HepG2 (cell line): ENCODE data around the gene DENND11. TPM values are rescaled to one million over a fixed set of nuclear protein-coding genes. Genes with fewer than 3 reads are reported as not detected.
A peak's percentile ranks its signal among the peaks of the same experiment; 100 is the strongest.

Experiments used
- BCL6 ChIP-seq: IDR thresholded peaks from 2 replicates; pipeline ENCODE4 v1.6.1; 2016; ENCODE audit warnings: missing genetic modification reagents, missing compliant biosample characterization
- BRD4 ChIP-seq: sonication (generic); formaldehyde crosslinking; IDR thresholded peaks from 2 replicates; pipeline ENCODE4 v1.4.0; 2020; ENCODE audit warnings: missing genetic modification reagents
- FOSL1 ChIP-seq: sonication (generic); formaldehyde crosslinking; IDR thresholded peaks from 2 replicates; pipeline ENCODE4 v1.9.0; 2021; ENCODE audit warnings: missing genetic modification reagents, borderline replicate concordance
- FOXA3 ChIP-seq: IDR thresholded peaks from 2 replicates; pipeline ENCODE4 v1.6.1; 2016; ENCODE audit warnings: missing genetic modification reagents, missing compliant biosample characterization
- GABPB1 ChIP-seq: IDR thresholded peaks from 2 replicates; pipeline ENCODE4 v1.6.1; 2016; ENCODE audit warnings: mild to moderate bottlenecking, missing genetic modification reagents, moderate library complexity, missing compliant biosample characterization
- GPN1 ChIP-seq: sonication (generic); formaldehyde crosslinking; IDR thresholded peaks from 2 replicates; pipeline ENCODE4 v1.5.1; 2020; ENCODE audit warnings: missing genetic modification reagents, borderline replicate concordance
- GTF3A ChIP-seq: sonication (generic); formaldehyde crosslinking; conservative IDR thresholded peaks from 2 replicates; pipeline ENCODE4 v1.4.0; 2020; ENCODE audit warnings: mild to moderate bottlenecking, missing genetic modification reagents
- HDAC2 ChIP-seq: sonication (generic); formaldehyde crosslinking; IDR thresholded peaks from 2 replicates; pipeline ENCODE4 v1.4.0; 2020; ENCODE audit warnings: missing genetic modification reagents
- HOMEZ ChIP-seq: IDR thresholded peaks from 2 replicates; pipeline ENCODE4 v1.6.1; 2016; ENCODE audit warnings: low read depth
- KDM5B ChIP-seq: sonication (generic); formaldehyde crosslinking; IDR thresholded peaks from 2 replicates; pipeline ENCODE4 v1.4.0; 2020; ENCODE audit warnings: missing genetic modification reagents, mild to moderate bottlenecking, borderline replicate concordance
- NR2F2 ChIP-seq: IDR thresholded peaks from 2 replicates; pipeline ENCODE4 v1.6.1; 2012; ENCODE audit warnings: low read depth, inconsistent platforms, borderline replicate concordance
- NR2F6 ChIP-seq, 2 experiments: IDR thresholded peaks; 2 replicates each; pipeline ENCODE4 v1.6.1; 2016; ENCODE audit warnings: antibody characterized with exemption in 1 of 2, mild to moderate bottlenecking in 1 of 2
- RORA ChIP-seq: sonication (generic); formaldehyde crosslinking; IDR thresholded peaks from 2 replicates; pipeline ENCODE4 v1.5.0; 2020; ENCODE audit warnings: mild to moderate bottlenecking, missing genetic modification reagents, moderate library complexity
- SNRNP70 ChIP-seq: fragments of 200-400 bp; formaldehyde crosslinking; IDR thresholded peaks from 2 replicates; pipeline ENCODE4 v1.6.1; 2017; ENCODE audit warnings: mild to moderate bottlenecking, low read depth, low read length, moderate library complexity
- SRSF1 ChIP-seq: fragments of 200-400 bp; formaldehyde crosslinking; optimal IDR thresholded peaks from 2 replicates; pipeline ENCODE3; 2017; ENCODE audit warnings: mild to moderate bottlenecking, low read depth, low read length, moderate library complexity
- TFDP1 ChIP-seq: IDR thresholded peaks from 2 replicates; pipeline ENCODE4 v1.6.1; 2016; ENCODE audit warnings: missing compliant biosample characterization, missing genetic modification reagents, borderline replicate concordance
- ZFP1 ChIP-seq: IDR thresholded peaks from 2 replicates; pipeline ENCODE4 v1.6.1; 2016
- ZNF30 ChIP-seq: sonication (generic); formaldehyde crosslinking; IDR thresholded peaks from 2 replicates; pipeline ENCODE4 v1.5.0; 2020; ENCODE audit warnings: mild to moderate bottlenecking, missing genetic modification reagents
- ZNF34 ChIP-seq: sonication (generic); formaldehyde crosslinking; IDR thresholded peaks from 2 replicates; pipeline ENCODE4 v1.4.0; 2020; ENCODE audit warnings: mild to moderate bottlenecking, missing genetic modification reagents, borderline replicate concordance
- ZNF432 ChIP-seq: sonication (generic); formaldehyde crosslinking; IDR thresholded peaks from 2 replicates; pipeline ENCODE4 v1.5.0; 2020; ENCODE audit warnings: missing genetic modification reagents, mild to moderate bottlenecking, borderline replicate concordance
- ZNF615 ChIP-seq: sonication (generic); formaldehyde crosslinking; IDR thresholded peaks from 2 replicates; pipeline ENCODE4 v1.5.0; 2020; ENCODE audit warnings: mild to moderate bottlenecking, missing genetic modification reagents, borderline replicate concordance
- ZNF646 ChIP-seq: sonication (generic); formaldehyde crosslinking; IDR thresholded peaks from 2 replicates; pipeline ENCODE4 v1.9.0; 2021; ENCODE audit warnings: mild to moderate bottlenecking, missing genetic modification reagents
- ZSCAN30 ChIP-seq: sonication (generic); formaldehyde crosslinking; IDR thresholded peaks from 2 replicates; pipeline ENCODE4 v1.5.0; 2020; ENCODE audit warnings: mild to moderate bottlenecking, missing genetic modification reagents
- polyA plus RNA-seq, 8 experiments: library from polyadenylated mRNA; depleted of rRNA in 3 of 8; stranded (reverse) in 7 of 8; unstranded in 1 of 8; fragments of >200 nt; fragmentation: Illumina TruSeq in 4 of 8; extraction: Trizol in 4 of 8; gene quantifications; 2 replicates each; pipeline versions ENCODE4 v1.2.1 to v1.2.3, GENCODE V29; 2011 to 2016; ENCODE audit warnings: low read depth in 4 of 8, missing spikeins in 1 of 8, mixed read lengths in 1 of 8; ENCODE audit not compliant: insufficient read depth in 1 of 8
- total RNA-seq, 5 experiments: library from RNA; depleted of rRNA; stranded (reverse); fragments of >200 nt; fragmentation: Illumina TruSeq; extraction: Trizol; gene quantifications; 2 replicates each; pipeline ENCODE4 v1.2.3, GENCODE V29; 2016; ENCODE audit warnings: low read depth in 1 of 5

The DENND11 gene
- total and polyA plus RNA-seq, 2 of the 13 experiments (the other 11 are each of a cell fraction or from before 2014, with no cell fraction given): 7.1 to 10.5 TPM

GRCh38 chr7:141695803-141696289, 6.1 kb downstream of the DENND11 start (continued):
- TF ChIP-seq ZNF646 (CRISPR knock-in tag): no peak
- no peak; the same call in 1 of the 2 replicates for TF ChIP-seq GABPB1
- TF ChIP-seq BRD4 (CRISPR knock-in tag): no peak
- TF ChIP-seq ZNF30 (CRISPR knock-in tag): no peak
- peak; percentile 81 for TF ChIP-seq HDAC2 (CRISPR knock-in tag)
- peak; percentile 73 for TF ChIP-seq NR2F6 (IDR thresholded peaks at IDR 0.05)
- TF ChIP-seq NR2F6 (CRISPR knock-in tag; IDR thresholded peaks at IDR 0.05): peak; percentile 69; the same call in 1 of the 2 replicates
- TF ChIP-seq ZSCAN30 (CRISPR knock-in tag): no peak
- TF ChIP-seq BCL6 (CRISPR knock-in tag): peak; percentile 73
- no peak for TF ChIP-seq ZNF34
- peak; percentile 92 for TF ChIP-seq FOXA3
- TF ChIP-seq HOMEZ: 0 out of 2 replicates have a peak, but pooled peaks have one; percentile 12
- TF ChIP-seq SRSF1: no peak
- TF ChIP-seq ZNF432 (CRISPR knock-in tag): no peak
- peak; percentile 89; the same call in 1 of the 2 replicates for TF ChIP-seq ZFP1
- no peak for TF ChIP-seq FOSL1 (CRISPR knock-in tag)
- TF ChIP-seq RORA: no peak
- no peak for TF ChIP-seq SNRNP70
- TF ChIP-seq KDM5B (CRISPR knock-in tag): peak; percentile 63; the same call in 1 of the 2 replicates
- no peak for TF ChIP-seq ZNF615 (CRISPR knock-in tag)
- TF ChIP-seq GTF3A (CRISPR knock-in tag): no peak
- 0 out of 2 replicates have a peak, but pooled peaks have one; percentile 45 for TF ChIP-seq NR2F2
- TF ChIP-seq TFDP1 (CRISPR knock-in tag): no peak
- TF ChIP-seq GPN1: no peak
